Measurements from ENCODE around the gene OR51G1.
"Not testable (repeated sequence)": the region's sequence is repeated elsewhere in the genome, so short reads cannot be mapped to it uniquely, and the experiment has no call there.

The OR51G1 gene, protein sequence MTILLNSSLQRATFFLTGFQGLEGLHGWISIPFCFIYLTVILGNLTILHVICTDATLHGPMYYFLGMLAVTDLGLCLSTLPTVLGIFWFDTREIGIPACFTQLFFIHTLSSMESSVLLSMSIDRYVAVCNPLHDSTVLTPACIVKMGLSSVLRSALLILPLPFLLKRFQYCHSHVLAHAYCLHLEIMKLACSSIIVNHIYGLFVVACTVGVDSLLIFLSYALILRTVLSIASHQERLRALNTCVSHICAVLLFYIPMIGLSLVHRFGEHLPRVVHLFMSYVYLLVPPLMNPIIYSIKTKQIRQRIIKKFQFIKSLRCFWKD

GRCh38 chr11:4924239-4924638 is at the start of gene OR51G1:
Gene OR51G1, minus strand, starts transcription at chr11:4924339. Its CDS starts 0 bp downstream, at chr11:4924339.
- no peak for DNase-seq

GRCh38 chr11:4962816-4963215 is 38.7 kb upstream of the OR51G1 start:
- DNase-seq = no peak

DNA sequence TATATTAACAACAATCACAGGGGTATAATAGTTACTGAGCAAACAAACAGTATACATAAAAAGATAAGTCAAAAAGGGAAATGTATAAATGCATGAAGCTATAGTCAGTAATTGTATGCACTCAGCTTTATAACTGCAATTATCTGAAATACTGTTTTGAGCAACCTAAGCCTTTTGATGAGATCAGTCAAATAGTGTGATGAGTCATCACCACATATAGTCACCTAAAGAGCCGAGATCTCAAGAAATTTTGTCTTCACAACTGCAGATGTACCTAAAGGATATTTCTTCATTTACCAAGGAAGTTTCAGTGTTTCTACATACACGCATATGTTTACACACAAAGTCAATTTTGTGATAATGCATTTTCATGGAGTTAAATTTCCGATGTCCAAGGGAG is 36.7 kb upstream of the OR51G1 start:
- DNase-seq = no peak

DNA sequence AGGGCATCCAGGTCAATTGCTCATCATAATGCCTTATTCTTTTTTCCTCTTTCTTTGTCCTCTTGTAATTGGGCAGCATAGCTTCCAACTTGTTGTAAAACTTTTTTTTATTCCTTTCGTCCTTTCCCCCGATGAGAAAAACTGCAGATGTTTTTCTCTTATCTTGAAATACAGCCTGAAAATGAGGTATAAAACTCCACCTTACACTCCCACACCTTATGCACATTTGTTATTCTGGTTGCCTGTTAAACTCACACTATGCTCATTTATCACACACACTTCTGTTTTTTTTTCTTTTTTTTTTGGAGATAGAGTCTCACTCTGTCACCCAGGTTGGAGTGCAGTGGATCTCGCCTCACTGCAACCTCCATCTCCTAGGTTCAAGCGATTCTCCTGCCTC is 33.3 kb upstream of the OR51G1 start:
- no peak for DNase-seq

DNA sequence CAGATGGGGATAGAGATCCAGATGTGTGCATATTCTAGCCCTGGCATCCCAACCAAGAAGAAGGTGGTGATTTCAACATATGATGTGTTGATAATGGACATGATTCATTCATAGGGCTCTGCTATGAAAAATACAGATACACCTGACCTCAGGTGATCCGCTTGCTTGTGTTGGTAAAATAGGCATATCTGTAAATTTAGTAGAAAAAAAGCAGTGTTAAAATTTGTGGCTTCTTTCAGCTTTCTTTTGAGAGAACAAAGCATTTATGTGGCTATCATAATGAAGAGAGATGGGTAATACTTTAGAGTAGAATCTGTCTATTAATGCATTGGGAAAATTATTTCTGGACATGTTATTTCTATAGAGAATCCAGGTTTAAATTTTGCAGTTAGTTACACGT is 31.5 kb upstream of the OR51G1 start, which contains the start of gene OR51A2:
OR51A2 (minus strand) TSS at position 101 of the 400 bp plus-strand sequence; CDS start at position 101, 0 bp downstream.
- DNase-seq = not testable (repeated sequence)

DNA sequence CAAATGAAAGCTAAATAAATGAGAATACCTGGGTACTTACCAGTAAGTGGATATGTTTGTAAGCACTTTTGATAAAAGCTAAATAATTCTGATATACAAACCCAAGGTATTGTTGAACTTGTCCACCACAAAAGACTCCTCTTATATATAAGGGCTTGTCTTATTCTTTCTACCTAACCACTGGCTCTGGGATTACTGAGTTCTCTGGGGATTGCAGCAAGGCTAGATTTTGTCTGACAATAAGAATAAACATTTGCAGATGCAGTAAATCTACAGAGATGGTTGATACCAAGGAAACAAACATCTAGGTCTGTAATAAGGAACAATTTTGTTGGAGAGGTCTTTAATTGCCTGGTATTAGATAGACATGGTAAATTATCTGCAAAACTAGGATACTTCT is 23.4 kb upstream of the OR51G1 start, which contains the start of gene OR51A4:
OR51A4 (minus strand) TSS at position 101 of the 400 bp plus-strand sequence. CDS start 505 bp downstream, outside the sequence.
- DNase-seq = no peak

GRCh38 chr11:4936745-4937144 is 12.6 kb upstream of the OR51G1 start:
- DNase-seq = no peak

- DNase-seq = no peak
These were observed 8.6 kb upstream of the OR51G1 start for GRCh38 chr11:4932751-4933150.

GRCh38 chr11:4926608-4927007 is 2.5 kb upstream of the OR51G1 start:
- DNase-seq = no peak

- no peak for DNase-seq
These were observed 1.8 kb downstream of the OR51G1 start for GRCh38 chr11:4922304-4922703.

GRCh38 chr11:4921796-4922195 is 2.3 kb downstream of the OR51G1 start:
- no peak for DNase-seq

DNA sequence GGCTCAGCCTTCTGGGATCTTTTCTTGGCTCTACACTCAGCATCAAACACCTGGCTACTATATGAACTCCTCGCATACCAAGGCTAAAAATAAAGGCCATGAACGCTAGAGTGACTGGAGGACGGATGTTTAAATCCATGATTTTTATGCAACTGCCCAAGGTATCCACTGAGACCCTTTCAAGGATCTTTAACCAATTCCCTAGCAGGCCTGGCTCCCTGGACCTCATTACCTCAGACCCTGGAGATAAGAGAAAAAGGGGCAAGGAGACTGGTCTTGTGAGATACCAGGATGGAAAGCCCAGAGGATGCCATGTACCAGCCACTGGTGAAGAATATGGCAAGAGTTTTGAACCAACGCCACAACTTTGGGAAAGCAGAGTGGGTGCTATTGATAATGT is 4.9 kb downstream of the OR51G1 start, which contains the start of gene OR51G2:
OR51G2 (minus strand) TSS at position 101 of the 400 bp plus-strand sequence. CDS start 3,687 bp downstream, outside the sequence.
- DNase-seq = no peak

- no peak for DNase-seq
These were observed 7.6 kb downstream of the OR51G1 start for GRCh38 chr11:4916581-4916980.

DNA sequence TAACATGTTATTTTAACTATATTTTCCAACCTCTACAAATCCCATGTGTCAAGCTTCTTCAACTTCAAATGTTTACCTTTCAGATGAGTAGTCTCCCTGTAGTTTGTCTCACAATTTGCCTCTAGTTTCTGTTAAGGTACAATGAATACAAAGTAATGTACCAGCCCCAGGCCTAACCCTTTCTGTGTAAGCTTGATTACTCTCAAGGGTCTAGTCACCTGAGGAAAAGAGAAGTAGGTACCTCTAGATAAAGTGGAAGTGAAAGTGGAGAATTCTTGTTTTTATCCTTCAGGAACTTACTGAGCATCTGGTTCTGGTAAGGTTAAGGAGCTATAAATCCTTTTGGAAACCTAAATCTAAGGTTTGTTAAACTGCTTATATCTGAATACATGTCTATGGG is 20.7 kb downstream of the OR51G1 start, which contains the start of gene OR51A7:
OR51A7 (plus strand) TSS at position 300 of the 400 bp plus-strand sequence. CDS start 3,587 bp downstream, outside the sequence.
- DNase-seq = no peak

- DNase-seq = no peak
These were observed 32.0 kb downstream of the OR51G1 start for GRCh38 chr11:4891996-4892640.

DNA sequence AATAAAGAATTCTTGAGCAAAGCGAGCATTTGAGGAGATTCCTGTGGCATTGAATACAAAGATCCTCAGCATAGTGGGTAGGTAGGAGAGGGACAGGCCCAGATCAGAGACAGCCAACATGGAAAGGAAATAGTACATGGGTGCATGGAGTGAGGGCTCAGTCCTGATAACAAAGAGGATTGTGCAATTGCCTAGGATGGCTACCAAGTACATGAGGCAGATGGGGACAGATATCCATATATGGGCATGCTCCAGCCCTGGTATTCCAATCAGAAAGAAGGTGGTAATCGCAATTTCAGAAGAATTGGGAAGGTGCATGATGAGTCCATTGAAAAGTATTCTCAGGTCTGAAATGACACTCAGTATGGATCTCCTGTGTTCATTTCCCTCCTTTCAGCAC is 33.9 kb downstream of the OR51G1 start:
- DNase-seq = no peak

GRCh38 chr11:4887591-4887990 is 36.5 kb downstream of the OR51G1 start:
- no peak for DNase-seq

DNA sequence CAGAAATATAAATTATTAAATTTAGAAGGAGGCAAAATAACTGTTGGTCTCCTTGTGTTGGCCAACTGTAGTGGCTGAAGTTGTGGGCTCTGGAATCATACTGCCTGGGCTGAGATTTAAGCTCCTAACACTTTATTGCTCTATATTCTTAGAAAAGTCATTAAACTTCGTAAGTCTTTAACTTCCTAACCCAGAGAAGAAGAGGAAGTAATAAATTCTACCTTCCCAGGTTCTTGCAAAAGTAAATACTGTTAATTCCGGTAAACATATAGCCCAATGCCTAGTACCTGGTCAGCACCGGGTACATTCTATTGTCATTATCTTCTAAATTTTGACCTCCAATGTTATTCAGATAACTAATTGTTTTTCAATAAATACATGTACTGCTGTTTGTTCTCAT is 38.0 kb downstream of the OR51G1 start:
- no peak for DNase-seq

GRCh38 chr11:4884361-4884760 is 39.8 kb downstream of the OR51G1 start:
- no peak for DNase-seq

DNA sequence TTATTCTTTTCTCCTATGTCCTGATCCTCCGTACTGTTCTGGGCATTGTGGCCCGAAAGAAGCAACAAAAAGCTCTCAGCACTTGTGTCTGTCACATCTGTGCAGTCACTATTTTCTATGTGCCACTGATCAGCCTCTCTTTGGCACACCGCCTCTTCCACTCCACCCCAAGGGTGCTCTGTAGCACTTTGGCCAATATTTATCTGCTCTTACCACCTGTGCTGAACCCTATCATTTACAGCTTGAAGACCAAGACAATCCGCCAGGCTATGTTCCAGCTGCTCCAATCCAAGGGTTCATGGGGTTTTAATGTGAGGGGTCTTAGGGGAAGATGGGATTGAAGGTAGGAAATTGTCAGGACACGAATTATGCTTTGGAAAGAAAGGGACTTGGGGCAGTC is 41.6 kb downstream of the OR51G1 start:
- peak; percentile 58 for DNase-seq

DNA sequence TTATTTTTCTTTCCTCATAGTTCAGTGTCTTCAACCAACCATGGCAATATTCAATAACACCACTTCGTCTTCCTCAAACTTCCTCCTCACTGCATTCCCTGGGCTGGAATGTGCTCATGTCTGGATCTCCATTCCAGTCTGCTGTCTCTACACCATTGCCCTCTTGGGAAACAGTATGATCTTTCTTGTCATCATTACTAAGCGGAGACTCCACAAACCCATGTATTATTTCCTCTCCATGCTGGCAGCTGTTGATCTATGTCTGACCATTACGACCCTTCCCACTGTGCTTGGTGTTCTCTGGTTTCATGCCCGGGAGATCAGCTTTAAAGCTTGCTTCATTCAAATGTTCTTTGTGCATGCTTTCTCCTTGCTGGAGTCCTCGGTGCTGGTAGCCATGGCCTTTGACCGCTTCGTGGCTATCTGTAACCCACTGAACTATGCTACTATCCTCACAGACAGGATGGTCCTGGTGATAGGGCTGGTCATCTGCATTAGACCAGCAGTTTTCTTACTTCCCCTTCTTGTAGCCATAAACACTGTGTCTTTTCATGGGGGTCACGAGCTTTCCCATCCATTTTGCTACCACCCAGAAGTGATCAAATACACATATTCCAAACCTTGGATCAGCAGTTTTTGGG is 42.2 kb downstream of the OR51G1 start, which contains the start of gene OR51T1:
OR51T1 (plus strand) TSS at position 41 of the 641 bp plus-strand sequence; CDS start at position 41, 0 bp downstream.
- no peak for DNase-seq

- no peak for DNase-seq
These were observed 43.0 kb downstream of the OR51G1 start for GRCh38 chr11:4881188-4881587.

All from NCI-H524 treated with DMSO at 0.1 percent for 48 hours (cell line).